Omental fat pad (tissue), 4 donors: ENCODE measurements around the gene HOXC10. TPM values are rescaled to one million over a fixed set of nuclear protein-coding genes. Genes with fewer than 3 reads are reported as not detected.

Experiments
- ATAC-seq: fragments of 150-250 bp; one replicate; pipeline ENCODE4 v1.9.1; 2016; ENCODE audit warnings: mild to moderate bottlenecking, moderate library complexity; ENCODE audit not compliant: low FRiP score
- DNase-seq: peaks from one replicate; pipeline ENCODE4 v3.0.0-alpha.2; 2019; ENCODE audit warnings: low spot score
- CTCF ChIP-seq, 3 donors: fragments of 450-650 bp; IDR thresholded peaks; one replicate each; pipeline ENCODE4 v1.5.1; 2016 to 2017; ENCODE audit warnings: antibody characterized with exemption in 3 of 3, mild to moderate bottlenecking in 3 of 3, moderate library complexity in 2 of 3
- total RNA-seq, 4 donors: library from RNA; depleted of rRNA; stranded (reverse); fragments of >200 nt; gene quantifications; one replicate each; pipeline ENCODE4 v1.1.0, GENCODE V29; 2016

Gene HOXC10
- total RNA-seq, 4 donors from 2014 or later = not detected

- DNase-seq = no peak
- TF ChIP-seq CTCF (IDR thresholded peaks at IDR 0.05) = no peak
- peak; percentile 29 for ATAC-seq
These were observed 32.3 kb downstream of the HOXC10 start for GRCh38 chr12:54017027-54017788.

GRCh38 chr12:54017878-54018467, 33.0 kb downstream of the HOXC10 start:
- ATAC-seq = peak; percentile 82
- no peak for DNase-seq
- no peak for TF ChIP-seq CTCF (IDR thresholded peaks at IDR 0.05)

- DNase-seq (no peak), ATAC-seq (no peak)
- TF ChIP-seq CTCF (IDR thresholded peaks at IDR 0.05) = no peak
These were observed 33.6 kb downstream of the HOXC10 start for GRCh38 chr12:54018468-54018984.

- no peak for TF ChIP-seq CTCF (IDR thresholded peaks at IDR 0.05)
- DNase-seq (no peak), ATAC-seq (no peak)
These were observed 34.3 kb downstream of the HOXC10 start for GRCh38 chr12:54019091-54019811.

GRCh38 chr12:54019924-54020590, 35.1 kb downstream of the HOXC10 start:
- no peak for TF ChIP-seq CTCF (IDR thresholded peaks at IDR 0.05)
- no peak for DNase-seq
- no peak for ATAC-seq

- TF ChIP-seq CTCF (IDR thresholded peaks at IDR 0.05) = no peak
- ATAC-seq = no peak
- DNase-seq = no peak
These were observed 35.9 kb downstream of the HOXC10 start for GRCh38 chr12:54020591-54021405.
